ENCODE results near the gene HOXA9. TPM values are rescaled to one million over a fixed set of nuclear protein-coding genes. Genes with fewer than 3 reads are reported as not detected.

Gene HOXA9
- total RNA-seq, 4 donors from 2014 or later = 5.4 to 10.9 (median 9.0) TPM

- TF ChIP-seq CTCF (IDR thresholded peaks at IDR 0.05; ENCODE audit: low read depth) = no peak
These were observed 30.9 kb downstream of the HOXA9 start for GRCh38 chr7:27134392-27134791.

- TF ChIP-seq CTCF (IDR thresholded peaks at IDR 0.05; ENCODE audit: low read depth) = no peak
These were observed 31.7 kb downstream of the HOXA9 start for GRCh38 chr7:27133409-27134231.

GRCh38 chr7:27132978-27133377 is 32.4 kb downstream of the HOXA9 start:
- TF ChIP-seq CTCF (IDR thresholded peaks at IDR 0.05; ENCODE audit: low read depth) = no peak

- no peak for TF ChIP-seq CTCF (IDR thresholded peaks at IDR 0.05; ENCODE audit: low read depth)
These were observed 33.1 kb downstream of the HOXA9 start for GRCh38 chr7:27132214-27132613.

GRCh38 chr7:27131390-27131819 is 33.9 kb downstream of the HOXA9 start:
- TF ChIP-seq CTCF (IDR thresholded peaks at IDR 0.05; ENCODE audit: low read depth) = no peak

- no peak for TF ChIP-seq CTCF (IDR thresholded peaks at IDR 0.05; ENCODE audit: low read depth)
These were observed 34.6 kb downstream of the HOXA9 start, which contains the start of gene HOXA4 for GRCh38 chr7:27130540-27131389. Gene HOXA4, minus strand, starts transcription at chr7:27130757. Its CDS starts 24 bp downstream, at chr7:27130733.

Data from subcutaneous adipose tissue (tissue), 4 donors.